Testis (tissue), 2 donors: ENCODE data around the gene BRSK2.

Experiments used
- POLR2A ChIP-seq: fragments of 450-650 bp; IDR thresholded peaks from one replicate; pipeline ENCODE4 v1.6.1; 2017; ENCODE audit warnings: antibody characterized with exemption, mild to moderate bottlenecking, moderate library complexity
- TF ChIP-seq, protein P1 (sequence below), 3 experiments: fragments of 450-650 bp in 2 of 3; fragments of 200-600 bp in 1 of 3; sonication (generic) in 1 of 3; IDR thresholded peaks; one replicate each; pipeline ENCODE4 v1.5.1; 2016 to 2019; ENCODE audit warnings: antibody characterized with exemption in 3 of 3, mild to moderate bottlenecking in 2 of 3, moderate library complexity in 1 of 3

DNA sequence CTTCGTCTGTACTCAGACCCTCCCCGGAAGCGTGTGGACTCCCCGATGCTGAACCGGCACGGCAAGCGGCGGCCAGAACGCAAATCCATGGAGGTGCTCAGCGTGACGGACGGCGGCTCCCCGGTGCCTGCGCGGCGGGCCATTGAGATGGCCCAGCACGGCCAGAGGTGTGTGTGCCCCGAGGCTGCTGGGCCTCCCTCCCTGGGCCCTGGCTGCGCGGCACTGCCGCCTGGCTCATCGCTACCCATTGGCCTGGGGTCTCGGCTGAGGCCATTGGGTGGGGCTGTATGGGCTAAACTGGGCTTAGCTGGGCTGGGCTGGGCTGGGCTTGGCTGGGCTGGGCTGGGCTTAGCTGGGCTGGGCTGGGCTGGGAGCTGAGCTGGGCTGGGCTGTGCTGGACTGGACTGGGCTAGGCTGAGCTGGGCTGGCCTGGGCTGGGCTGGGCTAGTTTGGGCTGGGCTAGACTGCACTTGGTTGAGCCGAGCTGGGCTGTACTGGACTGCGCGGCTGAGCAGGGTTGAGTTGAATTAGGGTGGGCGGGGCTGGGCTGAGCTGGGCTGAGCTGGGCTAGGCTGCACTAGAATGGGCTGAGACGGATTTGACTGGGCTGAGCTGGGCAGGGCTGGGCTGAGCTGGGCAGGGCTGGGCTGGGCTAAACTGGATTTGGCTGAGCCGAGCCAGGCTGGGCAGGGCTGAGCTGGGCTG is 56.2 kb downstream of the BRSK2 start:
- TF ChIP-seq, protein P1, sequence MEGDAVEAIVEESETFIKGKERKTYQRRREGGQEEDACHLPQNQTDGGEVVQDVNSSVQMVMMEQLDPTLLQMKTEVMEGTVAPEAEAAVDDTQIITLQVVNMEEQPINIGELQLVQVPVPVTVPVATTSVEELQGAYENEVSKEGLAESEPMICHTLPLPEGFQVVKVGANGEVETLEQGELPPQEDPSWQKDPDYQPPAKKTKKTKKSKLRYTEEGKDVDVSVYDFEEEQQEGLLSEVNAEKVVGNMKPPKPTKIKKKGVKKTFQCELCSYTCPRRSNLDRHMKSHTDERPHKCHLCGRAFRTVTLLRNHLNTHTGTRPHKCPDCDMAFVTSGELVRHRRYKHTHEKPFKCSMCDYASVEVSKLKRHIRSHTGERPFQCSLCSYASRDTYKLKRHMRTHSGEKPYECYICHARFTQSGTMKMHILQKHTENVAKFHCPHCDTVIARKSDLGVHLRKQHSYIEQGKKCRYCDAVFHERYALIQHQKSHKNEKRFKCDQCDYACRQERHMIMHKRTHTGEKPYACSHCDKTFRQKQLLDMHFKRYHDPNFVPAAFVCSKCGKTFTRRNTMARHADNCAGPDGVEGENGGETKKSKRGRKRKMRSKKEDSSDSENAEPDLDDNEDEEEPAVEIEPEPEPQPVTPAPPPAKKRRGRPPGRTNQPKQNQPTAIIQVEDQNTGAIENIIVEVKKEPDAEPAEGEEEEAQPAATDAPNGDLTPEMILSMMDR (IDR thresholded peaks at IDR 0.05): no peak
- TF ChIP-seq POLR2A: no peak
